H1 (cell line): ENCODE measurements around the gene C10orf120. TPM values are rescaled to one million over a fixed set of nuclear protein-coding genes. Genes with fewer than 3 reads are reported as not detected.

Experiments used
- CTCF ChIA-PET: fragments of 300-600 bp; sonication (Branson Sonifier 250); formaldehyde crosslinking; loops from one replicate; lab custom pipeline; 2021; ENCODE audit not compliant: partially characterized antibody; lab: Charles Lee
- POLR2A ChIA-PET: fragments of 300-600 bp; sonication (Branson Sonifier 250); formaldehyde crosslinking; loops from one replicate; lab custom pipeline; 2021; ENCODE audit warnings: inconsistent platforms; ENCODE audit not compliant: partially characterized antibody; lab: Charles Lee
- DNase-seq, 2 experiments: peaks; one replicate each; pipeline versions ENCODE4 v3.0.0 to v3.0.0-alpha.2; 2010 to 2022; ENCODE audit warnings: low spot score in 2 of 2, low read depth in 1 of 2, mixed read lengths in 1 of 2
- FAIRE-seq: peaks from 2 replicates; lab custom pipeline; 2011; peaks lifted over from hg19 to GRCh38; lab: Jason Lieb, UNC
- H2AFZ ChIP-seq: 2 replicates; pipeline ENCODE4 v1.8.1; 2012; ENCODE audit warnings: low read length, inconsistent platforms
- H2AK5ac ChIP-seq: 2 replicates; pipeline ENCODE4 v1.6.1; 2013; ENCODE audit warnings: low read depth, low read length
- H2BK120ac ChIP-seq: replicated peaks from 2 replicates; pipeline ENCODE3; 2013; ENCODE audit warnings: low read depth, low read length, inconsistent platforms
- H2BK12ac ChIP-seq: 2 replicates; pipeline ENCODE4 v1.6.1; 2013; ENCODE audit warnings: low read depth, low read length
- H2BK15ac ChIP-seq: 2 replicates; pipeline ENCODE4 v1.6.1; 2013; ENCODE audit warnings: low read length
- H2BK20ac ChIP-seq: 2 replicates; pipeline ENCODE4 v1.6.1; 2013; ENCODE audit warnings: low read length
- H2BK5ac ChIP-seq: 2 replicates; pipeline ENCODE4 v1.6.1; 2013; ENCODE audit warnings: low read depth, low read length
- H3K14ac ChIP-seq: 2 replicates; pipeline ENCODE4 v1.6.1; 2013; ENCODE audit warnings: inconsistent platforms; ENCODE audit not compliant: insufficient read length
- H3K18ac ChIP-seq: 2 replicates; pipeline ENCODE4 v1.6.1; 2013; ENCODE audit warnings: low read length; ENCODE audit errors: extremely low read depth
- H3K23ac ChIP-seq: 2 replicates; pipeline ENCODE4 v1.6.1; 2013; ENCODE audit warnings: inconsistent platforms; ENCODE audit not compliant: insufficient read length
- H3K23me2 ChIP-seq: 2 replicates; pipeline ENCODE4 v1.6.1; 2013; ENCODE audit warnings: low read depth, low read length
- H3K27ac ChIP-seq: 2 replicates; pipeline ENCODE4 v1.6.1; 2011; ENCODE audit warnings: low read depth, low read length, inconsistent platforms
- H3K27me3 ChIP-seq, 4 experiments: replicated peaks in 1 of 4; 1 replicate in 1 of 4; 2 replicates in 3 of 4; pipeline versions ENCODE4 v1.6.1 to v1.8.1; 2011 to 2013; ENCODE audit warnings: low read length in 3 of 4, mild to moderate bottlenecking in 3 of 4, inconsistent platforms in 2 of 4, mixed read lengths in 2 of 4, moderate library complexity in 1 of 4; ENCODE audit not compliant: control insufficient read depth in 3 of 4, insufficient read depth in 3 of 4; ENCODE audit errors: extremely low read depth in 1 of 4
- H3K36me3 ChIP-seq, 4 experiments: 2 replicates each; pipeline versions ENCODE4 v1.6.1 to v1.8.1; 2011 to 2013; ENCODE audit warnings: mild to moderate bottlenecking in 4 of 4, low read length in 3 of 4, moderate library complexity in 2 of 4, control low read depth in 1 of 4, inconsistent platforms in 1 of 4; ENCODE audit not compliant: insufficient read depth in 4 of 4, control insufficient read depth in 2 of 4
- H3K4ac ChIP-seq: replicated peaks from 2 replicates; pipeline ENCODE3; 2013; ENCODE audit warnings: low read length, low read depth, mixed read lengths, inconsistent platforms; ENCODE audit not compliant: insufficient read length
- H3K4me1 ChIP-seq, 4 experiments: replicated peaks in 1 of 4; 1 replicate in 1 of 4; 2 replicates in 3 of 4; pipeline versions ENCODE4 v1.6.1 to v1.8.1; 2011 to 2013; ENCODE audit warnings: low read length in 3 of 4, inconsistent platforms in 2 of 4, mixed read lengths in 1 of 4; ENCODE audit not compliant: insufficient read depth in 4 of 4, control insufficient read depth in 3 of 4
- H3K4me2 ChIP-seq, 2 experiments: 2 replicates each; pipeline versions ENCODE4 v1.6.1 to v1.8.1; 2011 to 2013; ENCODE audit warnings: low read depth in 2 of 2, low read length in 2 of 2, control low read depth in 1 of 2, inconsistent platforms in 1 of 2, mild to moderate bottlenecking in 1 of 2; ENCODE audit not compliant: insufficient read depth in 1 of 2
- H3K4me3 ChIP-seq, 4 experiments: fragments of 200-600, 300-600 bp in 1 of 4; sonication (generic), shearing (Covaris generic), sonication (Bioruptor Twin) in 1 of 4; 2 replicates each; pipeline versions ENCODE4 v1.5.1 to v1.8.1; 2011 to 2016; ENCODE audit warnings: low read length in 4 of 4, low read depth in 3 of 4, control low read depth in 2 of 4, inconsistent platforms in 2 of 4, mild to moderate bottlenecking in 2 of 4, mixed read lengths in 1 of 4, moderate library complexity in 1 of 4; ENCODE audit not compliant: insufficient read depth in 2 of 4; ENCODE audit errors: extremely low read depth in 1 of 4
- H3K56ac ChIP-seq: replicated peaks from 2 replicates; pipeline ENCODE3; 2013; ENCODE audit warnings: low read depth, mild to moderate bottlenecking, mixed read lengths, low read length, inconsistent platforms; ENCODE audit not compliant: insufficient read length
- H3K79me1 ChIP-seq: 2 replicates; pipeline ENCODE4 v1.6.1; 2013; ENCODE audit warnings: low read depth, low read length, control low read depth
- H3K79me2 ChIP-seq, 2 experiments: 2 replicates each; pipeline versions ENCODE4 v1.6.1 to v1.8.1; 2012 to 2013; ENCODE audit warnings: low read length in 2 of 2, mild to moderate bottlenecking in 2 of 2, inconsistent platforms in 1 of 2; ENCODE audit not compliant: insufficient read depth in 2 of 2, control insufficient read depth in 1 of 2
- H3K9ac ChIP-seq, 4 experiments: replicated peaks in 1 of 4; 1 replicate in 1 of 4; 2 replicates in 3 of 4; pipeline versions ENCODE4 v1.6.1 to v1.8.1; 2011 to 2013; ENCODE audit warnings: low read depth in 3 of 4, low read length in 3 of 4, control low read depth in 2 of 4, mild to moderate bottlenecking in 2 of 4, moderate library complexity in 2 of 4, inconsistent platforms in 1 of 4; ENCODE audit errors: extremely low read depth in 1 of 4
- H3K9me3 ChIP-seq, 2 experiments: 2 replicates each; pipeline versions ENCODE4 v1.6.1 to v1.8.1; 2012 to 2013; ENCODE audit warnings: mild to moderate bottlenecking in 2 of 2, moderate library complexity in 2 of 2, control low read depth in 1 of 2, inconsistent platforms in 1 of 2, low read depth in 1 of 2, low read length in 1 of 2, mixed read lengths in 1 of 2; ENCODE audit not compliant: insufficient read depth in 2 of 2
- H4K20me1 ChIP-seq, 2 experiments: replicated peaks in 1 of 2; 2 replicates each; pipeline versions ENCODE3 to v1.8.1; 2011 to 2013; ENCODE audit warnings: inconsistent platforms in 2 of 2, low read length in 2 of 2, mild to moderate bottlenecking in 1 of 2; ENCODE audit not compliant: insufficient read depth in 2 of 2, control insufficient read depth in 1 of 2
- H4K5ac ChIP-seq: 2 replicates; pipeline ENCODE4 v1.6.1; 2013; ENCODE audit warnings: low read length, low read depth, mixed read lengths, inconsistent platforms; ENCODE audit not compliant: insufficient read length
- H4K8ac ChIP-seq: 2 replicates; pipeline ENCODE4 v1.8.0; 2013; ENCODE audit warnings: mild to moderate bottlenecking, moderate library complexity, low read length, inconsistent platforms; ENCODE audit not compliant: insufficient read depth; ENCODE audit errors: extremely low read depth
- H4K91ac ChIP-seq: replicated peaks from 2 replicates; pipeline ENCODE3; 2013; ENCODE audit warnings: low read length, mixed read lengths, inconsistent platforms; ENCODE audit not compliant: insufficient read length
- HDAC6 ChIP-seq: IDR thresholded peaks from one replicate; pipeline ENCODE4 v1.7.1; 2012; ENCODE audit warnings: low read depth, mild to moderate bottlenecking, inconsistent platforms, low read length, moderate library complexity
- RAD21 ChIP-seq, 2 experiments: IDR thresholded peaks in 1 of 2; conservative IDR thresholded peaks in 1 of 2; 2 replicates each; pipeline ENCODE4 v1.6.1; 2011; ENCODE audit warnings: low read depth in 2 of 2, low read length in 2 of 2, improper control_type of control experiment in 1 of 2, inconsistent platforms in 1 of 2, mild to moderate bottlenecking in 1 of 2, moderate library complexity in 1 of 2
- SIN3A ChIP-seq, 2 experiments: IDR thresholded peaks in 1 of 2; conservative IDR thresholded peaks in 1 of 2; 2 replicates each; pipeline ENCODE4 v1.6.1; 2011 to 2012; ENCODE audit warnings: low read length in 2 of 2, improper control_type of control experiment in 1 of 2, low read depth in 1 of 2, mild to moderate bottlenecking in 1 of 2
- TAF7 ChIP-seq: optimal IDR thresholded peaks from 2 replicates; pipeline ENCODE3; 2011; ENCODE audit warnings: low read depth, mild to moderate bottlenecking, inconsistent platforms, low read length, moderate library complexity, borderline replicate concordance
- WGBS, 2 experiments: shearing (Covaris generic) in 1 of 2; methylation state at CpG; one replicate each; pipeline versions ENCODE4 v1.1.6 to v1.1.7; 2013 to 2015; ENCODE audit warnings: low lambda C conversion rate in 2 of 2, mixed read lengths in 2 of 2, inconsistent platforms in 1 of 2, low coverage in 1 of 2, missing lambda C conversion rate in 1 of 2; ENCODE audit not compliant: insufficient replicate concordance in 2 of 2, insufficient coverage in 1 of 2, insufficient read length in 1 of 2; ENCODE audit errors: extremely low coverage in 1 of 2, missing lambda C conversion rate in 1 of 2; 5-methylcytosine and 5-hydroxymethylcytosine counted together
- polyA plus RNA-seq, 7 experiments: library from polyadenylated mRNA; depleted of rRNA in 3 of 7; stranded (reverse) in 5 of 7; unstranded in 2 of 7; fragments of >200 nt in 5 of 7; fragments of 200-250 nt in 2 of 7; gene quantifications; 1 replicate in 5 of 7; 2 replicates in 1 of 7; 4 replicates in 1 of 7; pipeline versions ENCODE4 v1.2.1 to v1.2.3, GENCODE V29; 2011 to 2013; ENCODE audit warnings: missing spikeins in 2 of 7, mixed read lengths in 2 of 7
- total RNA-seq: library from RNA; stranded (reverse); fragmentation: NEBNext Ultra II Directional; extraction: Animal tissue kit (Norgen Biotek cat#: 25700); gene quantifications from 2 replicates; pipeline ENCODE4 v1.2.1, GENCODE V29; 2021
- TF ChIP-seq, protein P1 (sequence below): IDR thresholded peaks from 2 replicates; pipeline ENCODE4 v1.6.1; 2012; ENCODE audit warnings: inconsistent platforms
- TF ChIP-seq, protein P2 (sequence below), 3 experiments: IDR thresholded peaks; 1 replicate in 2 of 3; 2 replicates in 1 of 3; pipeline versions ENCODE4 v1.5.1 to v1.6.1; 2011; ENCODE audit warnings: low read length in 3 of 3, mild to moderate bottlenecking in 3 of 3, inconsistent platforms in 2 of 3, low read depth in 1 of 3, moderate library complexity in 1 of 3; ENCODE audit not compliant: insufficient read depth in 1 of 3; ENCODE audit errors: control extremely low read depth in 1 of 3

Gene C10orf120
- total and polyA plus RNA-seq, 2 of the 8 experiments (the other 6 are each of a cell fraction or from before 2014, with no cell fraction given): not detected

DNA sequence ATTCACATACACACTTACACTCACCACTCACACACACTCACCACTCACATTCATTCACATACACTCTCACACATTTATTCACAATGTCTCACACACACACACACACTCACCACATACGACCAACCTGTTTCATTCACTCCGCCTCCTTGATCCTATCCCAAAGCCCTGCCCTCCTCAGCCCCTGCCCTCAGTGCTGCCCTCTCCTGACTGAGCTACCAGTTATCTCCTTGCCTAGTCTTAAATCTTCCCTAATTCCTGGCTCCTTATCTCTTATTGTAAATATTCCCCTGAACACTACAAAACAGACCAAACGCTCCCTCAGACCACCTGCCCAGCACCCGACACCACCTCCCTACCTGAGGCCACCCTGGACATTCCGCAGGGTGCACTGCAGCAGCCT lies 26.1 kb upstream of the C10orf120 start:
- Histone ChIP-seq H3K4me3 (no peak overlapping the region), H3K79me2 (no peaks in the 10 kb centered on the region), H3K36me3 (no peaks in the 10 kb centered on the region; a peak in 1 of 8 replicates), H4K91ac (no peak overlapping the region), H2BK120ac (no peak overlapping the region), H3K9ac (no peak overlapping the region), H3K9me3 (no peaks in the 10 kb centered on the region), H3K14ac (no peak overlapping the region), H2AK5ac (peak overlapping the region; percentile 96; the same call in 1 of the 2 replicates), H4K20me1 (peaks cover 0 to 6% of the 10 kb centered on the region in 2 experiments), H2BK15ac (0 out of 2 replicates have a peak overlapping the region, but pooled peaks have one; percentile 55), H3K27ac (no peak overlapping the region), H2BK12ac (peak overlapping the region; percentile 88; the same call in 1 of the 2 replicates), H3K4me1 (peaks cover 0 to 2% (median 0%) of the 10 kb centered on the region in 4 experiments; a peak in 1 of 7 replicates), H4K8ac (no peak overlapping the region), H3K4ac (no peak overlapping the region), H2BK20ac (peak overlapping the region; percentile 11; the same call in 1 of the 2 replicates), H4K5ac (no peak overlapping the region), H3K18ac (no peak overlapping the region), H2AFZ (0 out of 2 replicates have a peak overlapping the region, but pooled peaks have one; percentile 75), H3K4me2 (no peak overlapping the region; a peak in 1 of 4 replicates), H3K23me2 (peaks cover 13% of the 10 kb centered on the region; the same call in 1 of the 2 replicates), H2BK5ac (peak overlapping the region; percentile 32; the same call in 1 of the 2 replicates), H3K23ac (no peak overlapping the region), H3K27me3 (no peaks in the 10 kb centered on the region), H3K56ac (no peak overlapping the region), H3K79me1 (no peaks in the 10 kb centered on the region; the same call in 1 of the 2 replicates)
- WGBS, 2 experiments: 83 to 100% methylated on average over 2 to 5 of the region's 5 CpGs
- TF ChIP-seq RAD21 (IDR thresholded peaks at IDR 0.05 in 1 of 2, conservative IDR thresholded peaks at IDR 0.05 in 1 of 2; ENCODE audit: low read depth in 2 of 2, low read length in 2 of 2): peak; percentile 33 to 49; a peak in 3 of 4 replicates
- TF ChIP-seq SIN3A (conservative IDR thresholded peaks at IDR 0.05 in 1 of 2, IDR thresholded peaks at IDR 0.05 in 1 of 2; ENCODE audit: low read depth in 1 of 2, low read length in 2 of 2): no peak
- no peak for TF ChIP-seq TAF7
- TF ChIP-seq HDAC6: no peak
- TF ChIP-seq, protein P1, sequence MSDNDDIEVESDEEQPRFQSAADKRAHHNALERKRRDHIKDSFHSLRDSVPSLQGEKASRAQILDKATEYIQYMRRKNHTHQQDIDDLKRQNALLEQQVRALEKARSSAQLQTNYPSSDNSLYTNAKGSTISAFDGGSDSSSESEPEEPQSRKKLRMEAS: no peak
- TF ChIP-seq, protein P2, sequence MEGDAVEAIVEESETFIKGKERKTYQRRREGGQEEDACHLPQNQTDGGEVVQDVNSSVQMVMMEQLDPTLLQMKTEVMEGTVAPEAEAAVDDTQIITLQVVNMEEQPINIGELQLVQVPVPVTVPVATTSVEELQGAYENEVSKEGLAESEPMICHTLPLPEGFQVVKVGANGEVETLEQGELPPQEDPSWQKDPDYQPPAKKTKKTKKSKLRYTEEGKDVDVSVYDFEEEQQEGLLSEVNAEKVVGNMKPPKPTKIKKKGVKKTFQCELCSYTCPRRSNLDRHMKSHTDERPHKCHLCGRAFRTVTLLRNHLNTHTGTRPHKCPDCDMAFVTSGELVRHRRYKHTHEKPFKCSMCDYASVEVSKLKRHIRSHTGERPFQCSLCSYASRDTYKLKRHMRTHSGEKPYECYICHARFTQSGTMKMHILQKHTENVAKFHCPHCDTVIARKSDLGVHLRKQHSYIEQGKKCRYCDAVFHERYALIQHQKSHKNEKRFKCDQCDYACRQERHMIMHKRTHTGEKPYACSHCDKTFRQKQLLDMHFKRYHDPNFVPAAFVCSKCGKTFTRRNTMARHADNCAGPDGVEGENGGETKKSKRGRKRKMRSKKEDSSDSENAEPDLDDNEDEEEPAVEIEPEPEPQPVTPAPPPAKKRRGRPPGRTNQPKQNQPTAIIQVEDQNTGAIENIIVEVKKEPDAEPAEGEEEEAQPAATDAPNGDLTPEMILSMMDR (IDR thresholded peaks at IDR 0.05; ENCODE audit: control extremely low read depth in 1 of 3, insufficient read depth in 1 of 3, low read depth in 1 of 3, low read length in 3 of 3): peak; percentile 49 to 75 (median 70); a peak in 3 of 4 replicates
- FAIRE-seq: peak; percentile 77
- CTCF ChIA-PET: interaction anchor here (0.6 to 1.9 kb wide), 20 partner anchors 9 to 1714 kb away, joined by 3 to 9 read pairs (median 4); partner anchors contain the start of genes C10orf88 and PSTK
- POLR2A ChIA-PET: interaction anchor here (0.7 kb wide), 1 partner anchor 9 kb away, joined by 4 read pairs; no protein-coding TSS in a partner anchor
- DNase-seq: peak in 1 of 2 experiments; percentile 63
